HG03045 (cell line): ENCODE results near the gene SCN1B.
"Not testable (repeated sequence)": the region's sequence is repeated elsewhere in the genome, so short reads cannot be mapped to it uniquely, and the experiment has no call there.

Experiments used
- ATAC-seq: cut with Tn5 transposase; IDR thresholded peaks from one replicate; pipeline ENCODE4 v1.9.1; 2021; ENCODE audit warnings: mild to moderate bottlenecking, moderate library complexity; ENCODE audit not compliant: unreplicated experiment

The SCN1B gene

DNA sequence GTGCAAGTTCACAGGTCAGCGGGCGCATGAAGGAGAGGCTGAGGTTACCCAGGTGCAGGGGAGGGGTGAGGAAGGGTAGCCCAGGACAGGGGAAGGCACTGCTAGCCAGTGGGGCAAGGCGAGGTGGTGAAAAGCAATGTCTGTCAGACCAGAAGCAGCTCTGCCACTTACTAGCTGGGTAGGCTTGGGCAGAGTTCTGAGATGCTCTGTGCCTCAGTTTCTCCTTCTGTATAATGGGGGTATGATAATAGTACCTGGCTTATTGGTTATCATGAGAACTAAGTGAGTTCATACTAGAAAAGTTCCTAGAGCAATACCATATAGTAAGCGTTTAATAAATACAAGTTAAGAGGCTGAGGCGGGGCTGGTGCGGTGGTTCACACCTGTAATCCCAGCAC, 14.3 kb upstream of the SCN1B start:
- no peak for ATAC-seq

DNA sequence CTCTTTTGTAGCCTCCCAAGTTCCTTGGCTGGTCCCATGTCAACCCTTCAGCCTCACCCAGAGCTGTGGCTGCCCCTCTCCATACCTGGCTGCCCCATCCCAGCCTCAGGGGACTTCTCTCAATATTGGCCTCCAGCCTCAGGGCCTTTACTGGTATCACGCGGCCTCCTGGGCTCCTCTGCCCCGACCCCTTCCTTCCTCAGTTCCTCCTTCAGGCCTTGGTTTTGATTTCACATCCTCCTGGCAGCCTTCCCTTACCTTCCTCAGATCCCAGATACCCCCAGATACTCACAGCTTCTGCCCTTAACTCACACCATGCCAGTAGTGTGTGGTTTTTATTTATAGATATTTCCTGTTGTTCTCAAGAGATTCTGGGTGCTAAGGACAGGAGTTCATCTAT, 12.8 kb upstream of the SCN1B start:
- ATAC-seq = no peak

DNA sequence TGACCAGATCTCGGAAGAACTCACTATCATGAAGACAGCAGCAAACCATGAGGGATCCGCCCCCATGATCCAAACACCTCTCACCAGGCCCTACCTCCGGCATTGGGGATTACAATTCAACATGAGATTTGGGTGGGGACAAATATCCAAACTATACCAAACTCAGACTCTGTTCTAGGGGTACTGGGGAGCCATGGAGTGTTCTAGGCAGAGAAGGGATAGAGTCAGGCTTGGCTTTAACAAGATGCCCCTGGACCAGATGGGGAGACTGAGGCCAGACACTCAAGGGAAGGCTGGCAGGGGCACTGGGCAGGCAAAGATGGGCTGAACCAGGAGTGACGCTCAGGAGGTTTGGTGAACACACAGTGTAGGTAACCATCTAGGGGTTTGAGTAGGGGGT, 11.9 kb upstream of the SCN1B start:
- ATAC-seq = no peak

DNA sequence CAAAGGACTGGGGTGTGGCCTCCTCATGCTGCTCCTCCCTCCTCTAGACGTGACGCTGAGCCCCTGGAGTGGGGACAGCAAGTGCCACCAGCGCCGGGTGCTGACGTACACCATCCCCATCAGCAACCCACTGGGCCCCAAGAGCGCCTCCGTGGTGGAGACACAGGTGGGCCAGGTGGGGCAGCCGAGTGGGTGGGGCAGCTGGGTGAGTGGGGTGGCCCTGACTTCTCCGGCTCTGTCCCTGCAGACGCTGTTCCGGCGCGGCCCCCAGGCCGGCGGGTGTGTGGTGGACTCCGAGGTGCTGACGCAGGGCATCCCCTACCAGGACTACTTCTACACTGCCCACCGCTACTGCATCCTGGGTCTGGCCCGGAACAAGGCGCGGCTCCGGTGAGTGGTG, 11.1 kb upstream of the SCN1B start:
- no peak for ATAC-seq

DNA sequence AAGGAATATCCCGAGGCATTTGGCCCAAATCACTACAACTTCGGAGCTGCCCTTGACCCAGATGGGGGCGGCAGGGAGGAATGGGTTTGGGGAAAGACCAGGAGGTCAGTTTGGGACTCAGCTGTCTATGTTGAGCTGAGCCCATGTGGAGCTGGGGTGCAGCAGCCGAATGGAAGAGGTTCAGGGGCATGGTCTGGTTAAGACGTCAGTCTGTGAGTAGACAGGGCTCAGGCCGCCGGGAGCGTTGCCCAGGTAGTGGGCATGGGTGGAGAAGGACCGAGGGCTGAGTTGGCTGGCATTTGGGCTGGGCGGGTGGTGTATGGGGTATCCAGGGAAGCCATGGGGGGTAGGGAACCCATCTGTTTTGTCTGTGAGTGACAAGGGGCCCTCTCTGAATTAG, 9.3 kb upstream of the SCN1B start:
- no peak for ATAC-seq

DNA sequence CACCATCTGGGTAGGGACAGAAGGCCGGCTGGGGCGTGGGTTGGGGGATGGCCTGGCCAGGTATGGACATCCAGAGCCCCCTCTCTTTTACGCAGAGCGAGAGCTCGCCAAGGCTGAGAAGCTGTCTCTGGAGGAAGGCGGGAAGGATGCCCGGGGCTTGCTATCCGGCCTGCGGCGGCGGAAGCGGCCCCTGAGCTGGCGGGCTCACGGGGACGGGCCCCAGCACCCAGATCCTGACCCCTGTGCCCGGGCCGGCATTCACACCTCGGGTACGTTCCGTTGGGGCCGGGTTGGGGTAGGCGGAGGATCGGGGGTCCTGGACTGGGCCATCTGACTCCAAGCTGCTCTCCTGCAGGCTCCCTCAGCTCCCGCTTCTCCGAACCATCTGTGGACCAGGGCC, 8.7 kb upstream of the SCN1B start:
- no peak for ATAC-seq

DNA sequence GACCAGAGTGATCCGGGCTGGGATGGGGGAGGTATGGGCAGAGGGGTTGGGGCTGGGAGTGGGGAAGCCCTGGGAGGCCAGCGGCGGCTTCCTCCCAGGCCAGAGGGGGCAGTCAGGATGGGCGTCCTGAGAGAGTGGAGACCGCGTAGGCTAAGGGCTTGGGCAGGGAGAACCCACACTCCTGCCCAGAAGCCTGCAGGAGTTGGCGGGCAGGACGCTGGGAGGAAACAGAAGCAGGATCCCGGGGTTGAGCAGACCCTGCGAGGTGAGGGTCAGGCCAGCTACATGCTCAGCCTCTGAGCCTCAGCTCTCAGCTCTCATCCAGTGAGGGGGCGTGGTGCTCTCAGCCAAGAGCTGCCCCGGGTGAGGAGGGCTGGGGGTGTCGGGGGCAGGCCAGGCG, 7.8 kb upstream of the SCN1B start:
- ATAC-seq = no peak

DNA sequence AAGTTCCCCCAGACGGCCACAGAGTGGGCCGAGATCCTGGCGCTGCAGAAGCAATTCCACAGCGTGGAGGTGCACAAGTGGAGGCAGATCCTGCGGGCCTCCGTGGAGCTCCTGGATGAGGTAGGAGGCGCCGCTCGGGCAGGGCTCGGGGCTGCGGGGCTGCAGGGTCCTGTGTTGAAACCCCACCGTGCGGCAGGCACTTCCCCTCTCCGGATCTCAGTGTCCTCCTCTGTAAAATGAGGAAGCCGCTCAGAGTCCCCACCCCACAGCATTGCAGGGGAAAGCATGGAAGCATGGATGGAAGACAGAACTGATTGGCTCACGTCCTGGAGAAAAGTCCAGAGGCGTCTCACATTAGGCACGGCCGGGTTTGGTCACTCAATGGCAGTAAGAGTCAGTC, 6.8 kb upstream of the SCN1B start:
- no peak for ATAC-seq

DNA sequence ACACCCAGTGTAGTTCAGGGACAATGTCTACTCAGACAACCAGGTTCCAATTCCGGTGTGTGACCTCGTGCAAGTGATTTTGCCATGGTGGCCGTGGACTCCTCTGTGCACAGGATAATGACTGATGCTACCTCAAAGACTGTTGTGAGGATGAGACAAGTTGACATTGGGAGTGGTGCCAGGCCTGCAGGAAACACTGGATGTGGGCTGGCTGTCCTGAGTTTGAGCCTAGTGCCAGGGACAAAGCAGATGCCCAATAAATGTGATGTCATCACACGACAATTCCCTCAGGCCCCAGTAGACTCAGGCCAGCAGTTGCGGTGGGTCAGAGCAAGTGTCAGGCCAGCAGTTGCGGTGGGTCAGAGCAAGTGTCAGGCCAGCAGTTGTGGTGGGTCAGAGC, 6.2 kb upstream of the SCN1B start:
- ATAC-seq = no peak

DNA sequence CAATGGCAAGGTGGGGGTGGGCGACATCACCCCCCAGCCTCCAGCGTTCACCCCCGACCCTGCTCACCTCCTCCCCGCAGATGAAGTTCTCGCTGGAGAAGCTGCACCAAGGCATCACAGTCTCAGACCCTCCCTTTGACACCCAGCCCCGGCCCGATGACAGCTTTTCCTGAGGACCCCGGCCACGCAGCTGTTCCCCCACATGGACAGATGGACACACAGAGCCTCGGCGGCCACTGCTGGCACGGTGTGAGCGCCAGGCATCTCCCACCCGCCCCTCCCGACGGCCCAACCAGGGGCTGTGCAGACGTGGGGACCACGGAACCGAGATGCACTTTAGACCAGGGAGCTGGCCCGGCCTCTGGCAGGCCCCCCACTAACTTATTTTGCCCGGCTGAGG, 4.3 kb upstream of the SCN1B start:
- ATAC-seq = no peak

DNA sequence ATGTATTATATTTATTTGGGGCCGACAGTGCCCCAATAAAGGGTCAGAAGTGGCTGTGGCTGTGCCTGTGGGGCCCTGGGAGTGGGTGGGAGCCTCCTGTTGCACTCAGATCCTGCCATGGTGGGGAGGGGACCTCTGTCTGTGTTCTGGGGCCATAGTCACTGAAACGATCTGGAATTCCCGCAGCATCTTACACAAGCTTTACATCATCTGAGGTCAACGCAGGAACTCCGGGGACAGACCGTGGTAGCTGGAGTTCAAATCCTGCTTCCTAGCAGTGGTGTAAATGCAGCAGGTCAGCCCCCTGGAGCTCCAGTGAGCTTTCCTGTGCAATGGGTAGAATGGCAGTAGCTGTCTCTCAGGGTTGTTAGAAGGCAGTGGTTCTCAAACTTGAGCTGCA, 3.9 kb upstream of the SCN1B start:
- ATAC-seq = no peak

DNA sequence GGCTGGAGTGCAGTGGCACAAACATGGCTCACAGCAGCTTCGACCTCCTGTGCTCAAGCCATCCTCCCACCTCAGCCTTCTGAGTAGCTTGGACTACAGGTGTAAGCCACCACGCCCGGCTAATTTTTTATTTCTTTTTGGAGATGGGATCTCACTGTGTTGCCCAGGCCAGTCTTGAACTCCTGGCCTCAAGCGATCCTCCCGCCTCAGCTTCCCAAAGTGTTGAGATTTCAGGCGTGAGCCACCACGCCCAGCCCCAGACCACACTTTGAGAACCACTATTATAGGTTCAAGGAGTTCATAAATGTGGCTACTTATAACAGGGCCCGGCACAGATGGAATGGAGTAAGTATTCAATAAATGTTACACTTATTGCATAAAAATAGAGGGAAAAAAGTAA, 3.3 kb upstream of the SCN1B start:
- no peak for ATAC-seq

DNA sequence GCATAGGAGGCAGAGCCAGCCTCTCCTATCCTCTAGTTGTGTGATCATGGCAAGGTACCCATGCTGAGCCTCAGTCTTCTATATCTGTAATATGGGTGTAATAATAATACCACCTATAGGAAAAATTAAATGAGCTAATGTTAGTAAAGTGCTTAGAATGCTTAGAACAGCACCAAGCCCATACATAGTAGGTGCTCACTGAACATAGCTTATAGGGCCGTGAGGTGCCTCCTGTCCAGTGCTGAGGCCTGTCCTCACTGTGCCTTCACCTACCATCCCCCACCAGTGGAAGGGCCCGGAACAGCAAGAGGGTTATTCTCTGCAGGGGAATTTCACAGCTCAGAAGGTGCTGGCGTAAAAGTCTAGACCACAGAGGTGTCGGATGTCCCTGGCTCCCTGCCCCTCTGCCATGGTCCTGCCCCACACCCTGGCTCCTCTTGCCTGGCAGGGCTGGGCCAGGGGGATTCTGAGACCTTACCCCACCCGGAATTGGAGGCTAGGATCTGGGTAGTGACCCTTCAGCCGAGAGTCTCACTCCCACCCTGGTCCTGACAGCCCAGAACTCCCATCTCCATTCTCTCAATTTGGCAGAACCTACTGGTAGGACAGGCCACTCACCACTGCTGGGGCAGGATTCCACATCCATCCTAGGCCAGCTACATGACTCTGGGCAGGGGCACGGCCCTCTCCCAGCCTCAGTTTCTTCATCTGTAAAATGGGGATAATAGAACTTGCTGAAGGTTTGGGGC, 2.2 kb upstream of the SCN1B start:
- no peak for ATAC-seq

DNA sequence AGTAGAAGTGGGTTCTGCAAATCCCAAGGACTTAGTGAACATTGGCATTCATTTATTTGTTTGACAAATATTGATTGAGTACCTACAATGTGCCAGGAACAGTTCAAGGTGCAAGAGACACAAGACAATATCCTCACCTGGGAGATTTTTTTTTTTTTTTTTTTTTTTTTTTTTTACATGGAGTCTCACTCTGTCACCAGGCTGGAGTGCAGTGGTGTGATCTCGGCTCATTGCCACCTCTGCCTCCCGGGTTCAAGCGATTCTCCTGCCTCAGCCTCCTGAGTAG, 1.7 kb upstream of the SCN1B start:
- ATAC-seq = not testable (repeated sequence)

DNA sequence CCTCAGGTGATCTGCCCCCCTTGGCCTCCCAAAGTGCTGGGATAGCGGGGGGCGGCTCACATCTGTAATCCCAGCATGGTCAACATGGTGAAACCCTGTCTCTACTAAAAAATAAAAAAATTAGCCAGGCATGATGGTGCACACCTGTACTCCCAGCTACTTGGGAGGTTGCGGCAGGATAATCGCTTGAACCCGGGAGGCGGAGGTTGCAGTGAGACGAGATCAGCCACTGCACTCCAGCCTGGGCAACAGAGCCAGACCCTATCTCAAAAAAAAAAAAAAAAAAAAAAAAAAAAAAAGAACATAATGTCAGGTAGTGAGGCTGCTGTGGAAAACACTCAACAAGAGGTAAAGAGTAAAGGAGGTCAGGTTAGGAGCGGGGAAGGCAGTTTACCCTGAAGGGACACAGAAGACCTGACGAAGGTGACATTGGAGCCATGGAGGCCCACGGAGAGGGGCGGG, 964 bp upstream of the SCN1B start:
- ATAC-seq = not testable (repeated sequence)

DNA sequence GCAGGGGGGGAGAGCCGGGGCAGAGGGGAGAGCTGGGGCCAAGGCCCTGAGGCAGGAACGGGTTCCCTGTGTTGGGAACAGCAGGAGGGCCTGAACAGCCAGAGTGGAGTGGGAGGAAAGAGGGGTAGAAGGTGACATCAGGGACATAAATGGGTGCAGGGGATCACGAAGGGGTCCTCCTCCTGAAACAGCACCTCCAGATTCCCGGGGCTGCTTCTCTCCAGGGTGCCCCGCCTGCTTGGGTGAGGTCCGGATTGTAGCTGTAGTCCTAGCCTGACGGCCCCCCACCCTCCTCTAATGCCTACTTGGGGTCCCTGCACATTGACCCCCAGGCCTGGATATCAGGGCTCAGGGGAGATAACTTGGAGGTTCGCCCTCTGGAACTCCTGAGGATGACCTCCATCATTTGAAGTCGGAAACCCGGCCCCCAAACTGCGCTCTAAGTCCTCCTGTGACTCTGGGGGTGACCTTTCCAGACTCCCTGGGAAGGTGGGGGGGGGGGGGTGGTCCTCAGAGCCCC, 473 bp upstream of the SCN1B start:
- ATAC-seq = no peak

DNA sequence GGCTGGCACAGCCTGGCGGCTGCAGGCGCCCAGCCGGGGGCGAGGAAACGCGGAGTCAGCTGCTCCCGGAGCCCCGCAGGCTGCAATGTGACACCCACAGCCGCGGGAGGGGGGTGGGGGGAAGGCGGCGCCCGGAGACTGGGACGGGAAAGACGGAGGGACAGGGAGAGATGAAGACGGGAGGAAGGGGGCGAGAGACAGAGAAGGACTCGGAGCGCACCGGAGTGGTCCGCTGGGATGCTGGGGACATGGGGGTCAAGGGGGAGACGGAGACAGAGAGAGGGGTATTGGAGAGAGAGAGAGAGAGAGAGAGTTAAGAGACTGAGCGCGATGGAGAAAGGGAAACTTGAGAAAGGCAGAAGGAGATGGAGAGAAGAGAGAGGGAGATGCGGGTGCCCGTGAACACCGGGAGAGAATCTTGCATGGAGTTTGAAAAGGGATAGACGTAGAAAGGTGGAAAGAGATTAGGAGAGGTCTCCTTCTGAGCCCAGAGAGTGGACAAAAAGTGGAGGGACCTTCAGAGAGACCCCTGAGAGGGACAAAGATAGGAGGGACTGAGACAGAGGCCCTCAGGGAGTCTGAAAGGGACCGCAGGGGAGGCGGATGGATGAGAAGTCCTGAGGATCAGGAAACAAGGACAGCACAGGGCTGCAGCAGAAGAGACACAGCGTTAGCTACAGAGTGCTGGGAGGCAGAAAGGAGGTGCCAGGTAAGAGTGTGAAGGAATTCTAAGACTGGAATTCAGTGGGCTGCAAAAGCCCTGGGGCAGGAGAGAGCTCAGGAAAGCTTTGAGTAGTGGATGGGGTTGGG, 1.0 kb downstream of the SCN1B start:
- ATAC-seq = no peak

DNA sequence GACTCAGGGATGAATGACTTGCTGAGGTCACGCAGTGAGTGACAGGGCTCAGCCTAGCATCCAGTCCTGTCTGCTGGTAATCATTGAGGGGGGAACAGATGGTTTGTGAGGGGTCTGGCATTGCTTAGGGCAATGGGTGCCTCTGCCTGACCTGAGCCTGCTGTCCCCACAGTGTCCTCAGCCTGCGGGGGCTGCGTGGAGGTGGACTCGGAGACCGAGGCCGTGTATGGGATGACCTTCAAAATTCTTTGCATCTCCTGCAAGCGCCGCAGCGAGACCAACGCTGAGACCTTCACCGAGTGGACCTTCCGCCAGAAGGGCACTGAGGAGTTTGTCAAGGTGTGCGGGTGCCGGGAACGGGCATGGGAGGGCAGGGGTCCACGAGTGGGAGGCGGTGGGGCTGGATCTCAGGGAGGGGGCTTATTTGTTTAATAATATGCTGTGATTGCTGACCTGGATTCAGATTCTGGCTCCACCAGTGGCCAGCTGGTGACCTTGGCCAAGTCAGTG, 2.1 kb downstream of the SCN1B start:
- no peak for ATAC-seq

DNA sequence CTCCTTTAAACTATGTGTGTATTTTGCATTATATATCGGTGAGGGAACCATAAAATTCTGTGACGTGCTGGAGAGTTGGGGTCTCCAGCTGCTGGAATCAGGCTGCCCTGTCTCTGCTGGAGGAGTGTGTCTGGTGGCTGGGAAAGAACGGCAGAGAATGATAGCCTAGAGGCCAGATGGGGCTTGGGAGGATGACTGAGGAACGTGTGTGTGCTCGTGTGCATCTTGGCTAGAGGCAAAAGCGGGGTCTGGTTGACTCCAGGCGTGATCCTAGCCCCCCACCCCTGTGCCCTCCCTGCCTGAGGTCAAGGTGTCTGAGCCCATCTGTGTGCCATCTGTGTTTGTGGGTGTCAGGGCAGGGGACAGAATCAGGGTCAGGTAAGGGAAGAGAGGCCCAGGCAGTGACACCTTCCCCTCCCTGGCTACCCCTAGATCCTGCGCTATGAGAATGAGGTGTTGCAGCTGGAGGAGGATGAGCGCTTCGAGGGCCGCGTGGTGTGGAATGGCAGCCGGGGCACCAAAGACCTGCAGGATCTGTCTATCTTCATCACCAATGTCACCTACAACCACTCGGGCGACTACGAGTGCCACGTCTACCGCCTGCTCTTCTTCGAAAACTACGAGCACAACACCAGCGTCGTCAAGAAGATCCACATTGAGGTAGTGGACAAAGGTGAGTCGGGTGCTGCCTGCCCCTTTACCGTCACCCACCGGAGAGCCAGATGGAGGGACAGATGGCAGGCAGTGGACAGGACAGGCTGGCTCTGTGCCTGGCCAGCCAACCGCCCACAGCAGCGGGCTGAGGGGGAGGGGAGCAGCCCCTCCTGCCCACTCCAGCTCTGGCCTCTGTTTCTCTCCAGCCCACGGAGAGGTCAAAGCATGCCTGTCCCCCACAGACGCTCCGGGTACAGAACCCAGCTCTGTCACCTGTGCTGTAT, 3.1 kb downstream of the SCN1B start:
- no peak for ATAC-seq

DNA sequence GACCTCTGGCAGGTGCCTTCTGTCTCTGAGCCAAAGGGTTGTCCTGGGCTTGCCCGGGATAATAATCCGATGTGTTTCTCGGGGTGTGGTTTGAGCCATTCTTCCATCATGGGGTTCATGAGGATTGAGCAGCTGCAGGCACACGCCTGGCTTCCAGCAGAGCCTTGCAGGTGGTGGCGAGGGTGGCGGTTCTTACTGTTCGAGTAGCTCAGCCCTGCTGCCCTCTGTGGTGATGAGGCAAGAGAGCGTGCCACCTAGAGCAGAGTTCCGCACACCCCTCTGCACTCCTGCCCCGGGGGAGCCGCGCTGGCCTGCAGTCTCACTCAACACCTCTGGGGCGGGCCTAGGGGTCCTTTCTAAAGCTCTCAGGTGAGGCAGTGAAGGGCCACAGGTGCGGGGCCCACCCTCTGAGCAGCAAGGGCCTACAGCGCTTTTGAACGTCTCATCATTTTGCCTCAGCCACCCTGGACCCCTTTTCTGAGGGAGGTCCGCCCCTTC, 3.8 kb downstream of the SCN1B start:
- ATAC-seq = no peak
